ENCODE results near the gene OXT.
"Not testable (repeated sequence)": the region's sequence is repeated elsewhere in the genome, so short reads cannot be mapped to it uniquely, and the experiment has no call there.

OXT gene

GRCh38 chr20:3071610-3072529, at the start of gene OXT:
Gene OXT (plus strand): TSS chr20:3071620. CDS start chr20:3071656, 36 bp downstream.
- DNase-seq (ENCODE audit: low read depth): no peak

- DNase-seq (ENCODE audit: low read depth): no peak
Observed at GRCh38 chr20:3021777-3022176, 49.6 kb upstream of the OXT start.

- DNase-seq (ENCODE audit: low read depth): not testable (repeated sequence)
Observed at GRCh38 chr20:3022559-3023490, 48.6 kb upstream of the OXT start.

- no peak for DNase-seq (ENCODE audit: low read depth)
Observed at GRCh38 chr20:3027987-3028386, 43.4 kb upstream of the OXT start.

GRCh38 chr20:3031524-3032147, 39.8 kb upstream of the OXT start:
- DNase-seq (ENCODE audit: low read depth): no peak

- no peak for DNase-seq (ENCODE audit: low read depth)
Observed at GRCh38 chr20:3032624-3033023, 38.8 kb upstream of the OXT start.

GRCh38 chr20:3037654-3038053, 33.8 kb upstream of the OXT start:
- DNase-seq (ENCODE audit: low read depth): no peak

- DNase-seq (ENCODE audit: low read depth): no peak
Observed at GRCh38 chr20:3038454-3038853, 33.0 kb upstream of the OXT start.

GRCh38 chr20:3039426-3039825, 32.0 kb upstream of the OXT start:
- DNase-seq (ENCODE audit: low read depth): no peak

- DNase-seq (ENCODE audit: low read depth): no peak
Observed at GRCh38 chr20:3040086-3040485, 31.3 kb upstream of the OXT start.

- DNase-seq (ENCODE audit: low read depth): no peak
Observed at GRCh38 chr20:3041854-3042409, 29.5 kb upstream of the OXT start.

GRCh38 chr20:3042625-3043024, 28.8 kb upstream of the OXT start:
- no peak for DNase-seq (ENCODE audit: low read depth)

- no peak for DNase-seq (ENCODE audit: low read depth)
Observed at GRCh38 chr20:3043322-3043721, 28.1 kb upstream of the OXT start, which contains the start of gene GNRH2. Gene GNRH2 (plus strand): TSS chr20:3043622. CDS start chr20:3044415, 793 bp downstream.

- no peak for DNase-seq (ENCODE audit: low read depth)
Observed at GRCh38 chr20:3044336-3044965, 27.0 kb upstream of the OXT start.

- peak; percentile 59 for DNase-seq (ENCODE audit: low read depth)
Observed at GRCh38 chr20:3045042-3045815, 26.2 kb upstream of the OXT start.

- peak; percentile 20 for DNase-seq (ENCODE audit: low read depth)
Observed at GRCh38 chr20:3045816-3046676, 25.4 kb upstream of the OXT start, which contains the start of gene MRPS26. Gene MRPS26 (plus strand): TSS chr20:3046052. CDS start chr20:3046069, 17 bp downstream.

- no peak for DNase-seq (ENCODE audit: low read depth)
Observed at GRCh38 chr20:3046677-3047462, 24.6 kb upstream of the OXT start.

All from non-pigmented ciliary epithelial cell (primary cell).